Ishikawa (cell line): ENCODE data around the gene OR4C11.

Experiments
- EGR1 ChIP-seq: IDR thresholded peaks from 2 replicates; pipeline ENCODE4 v1.6.1; 2012
- EP300 ChIP-seq: IDR thresholded peaks from 2 replicates; pipeline ENCODE4 v1.6.1; 2012; ENCODE audit warnings: borderline replicate concordance
- MAX ChIP-seq: IDR thresholded peaks from 2 replicates; pipeline ENCODE4 v1.6.1; 2012
- RAD21 ChIP-seq: IDR thresholded peaks from 2 replicates; pipeline ENCODE4 v1.6.1; 2012; ENCODE audit warnings: low read depth
- REST ChIP-seq: IDR thresholded peaks from 2 replicates; pipeline ENCODE4 v1.6.1; 2012; ENCODE audit warnings: low read depth, mild to moderate bottlenecking
- TCF12 ChIP-seq: IDR thresholded peaks from 2 replicates; pipeline ENCODE4 v1.6.1; 2012; ENCODE audit warnings: low read depth

DNA sequence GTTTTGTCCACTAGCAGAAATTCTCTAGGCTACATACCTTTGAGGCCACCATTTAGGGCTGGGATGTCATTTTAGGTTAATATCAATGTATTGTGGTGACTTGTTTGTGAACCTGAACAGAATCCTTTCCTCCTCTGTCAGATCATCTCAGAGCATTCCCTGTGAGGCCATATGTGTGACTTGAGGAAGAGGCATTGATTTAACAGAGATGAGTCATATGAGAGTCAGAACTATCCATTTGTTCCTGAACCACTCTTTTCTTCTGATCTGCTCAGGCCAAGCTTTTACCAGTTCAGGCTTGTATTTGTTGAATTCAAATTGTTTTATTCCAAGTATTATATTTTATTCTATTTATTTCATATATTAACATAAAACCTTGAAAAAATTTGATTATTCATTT is 47.7 kb upstream of the OR4C11 start:
- TF ChIP-seq RAD21 (no peak), EGR1 (no peak), TCF12 (no peak), REST (no peak), EP300 (no peak), MAX (no peak)
